Transverse colon (tissue), 4 donors: Measurements from ENCODE around the gene ZACN. TPM values are rescaled to one million over a fixed set of nuclear protein-coding genes. Genes with fewer than 3 reads are reported as not detected.

Experiments
- DNase-seq: peaks from one replicate; pipeline ENCODE4 v3.0.0-alpha.2; 2019
- H3K27ac ChIP-seq, 4 donors: fragments of 200-600 bp; sonication (generic); 2 replicates each; pipeline ENCODE4 v1.5.1; 2016 to 2018; ENCODE audit warnings: inconsistent platforms in 4 of 4
- H3K27me3 ChIP-seq: fragments of 200-600 bp; sonication (generic); 2 replicates; pipeline ENCODE4 v1.5.1; 2017; ENCODE audit warnings: inconsistent platforms
- H3K36me3 ChIP-seq, 4 donors: fragments of 200-600 bp; sonication (generic); 2 replicates each; pipeline ENCODE4 v1.5.1; 2017 to 2019; ENCODE audit warnings: inconsistent platforms in 4 of 4
- H3K4me1 ChIP-seq, 4 donors: fragments of 200-600 bp; sonication (generic); 2 replicates each; pipeline ENCODE4 v1.5.1; 2017 to 2020; ENCODE audit warnings: inconsistent platforms in 4 of 4
- H3K4me3 ChIP-seq, 4 donors: fragments of 200-600 bp; sonication (generic); 1 replicate in 1 of 4; 2 replicates in 3 of 4; pipeline versions ENCODE4 v1.5.1 to v1.6.1; 2017 to 2019; ENCODE audit warnings: inconsistent platforms in 4 of 4
- H3K9me3 ChIP-seq, 2 donors: fragments of 200-600 bp; sonication (generic); 2 replicates each; pipeline ENCODE4 v1.5.1; 2017 to 2019; ENCODE audit warnings: inconsistent platforms in 2 of 2
- CTCF ChIP-seq, 5 experiments: fragments of 200-600 bp in 3 of 5; fragments of 450-650 bp in 2 of 5; sonication (generic) in 3 of 5; IDR thresholded peaks; 1 replicate in 2 of 5; 2 replicates in 3 of 5; pipeline ENCODE4 v1.5.1; 2016 to 2017; ENCODE audit warnings: antibody characterized with exemption in 5 of 5, inconsistent platforms in 3 of 5, mild to moderate bottlenecking in 2 of 5, moderate library complexity in 1 of 5
- EP300 ChIP-seq: sonication (generic); formaldehyde crosslinking; IDR thresholded peaks from one replicate; pipeline ENCODE4 v1.6.1; 2017; ENCODE audit warnings: antibody characterized with exemption, low read depth
- POLR2A ChIP-seq: fragments of 450-650 bp; IDR thresholded peaks from one replicate; pipeline ENCODE4 v1.6.1; 2016; ENCODE audit warnings: antibody characterized with exemption, mild to moderate bottlenecking, moderate library complexity
- POLR2AphosphoS5 ChIP-seq, 3 donors: sonication (generic); formaldehyde crosslinking; IDR thresholded peaks; one replicate each; pipeline ENCODE4 v1.6.1; 2016; ENCODE audit warnings: antibody characterized with exemption in 3 of 3
- WGBS, 2 donors: methylation state at CpG; one replicate each; pipeline ENCODE4 v1.1.5; 2018; ENCODE audit warnings: low coverage in 1 of 2; 5-methylcytosine and 5-hydroxymethylcytosine counted together
- in situ Hi-C, 4 donors: fragments of 200-750 bp; cut with MboI; loops; one replicate each; pipeline versions ENCODE4 v1.15.0 to v1.15.1; 2017; ENCODE audit warnings: low sequenced_read_pairs in 3 of 4, low pct_ligation_motif_present in 1 of 4, low pct_unique_long_range_greater_than_20kb in 1 of 4
- intact Hi-C: fragments of 100-400 bp; cut with DNase I; formaldehyde crosslinking; loops from one replicate; pipeline ENCODE4 v1.15.1; 2023; ENCODE audit warnings: low total_unique reads
- total RNA-seq, 4 donors: library from RNA; depleted of rRNA; stranded (reverse); fragments of >200 nt; gene quantifications; one replicate each; pipeline ENCODE4 v1.1.0, GENCODE V29; 2016

Gene ZACN
- total RNA-seq, 4 donors from 2014 or later = 0.40 TPM; not detected in 3

- Histone ChIP-seq H3K9me3 (no peaks in the 10 kb centered on the region), H3K4me1 (peaks cover 0 to 34% (median 12%) of the 10 kb centered on the region in 4 donors), H3K36me3 (peaks cover 0 to 48% (median 22%) of the 10 kb centered on the region in 4 donors), H3K27ac (peak overlapping the region; percentile 45 to 57 (median 54)), H3K4me3 (no peak overlapping the region), H3K27me3 (no peaks in the 10 kb centered on the region)
- intact Hi-C loops (no loop called here), in situ Hi-C loops (no loop called here)
- WGBS, 2 donors = 72 to 86% methylated on average over 10 to 11 of the region's 11 CpGs
- TF ChIP-seq POLR2A = no peak
- no peak for TF ChIP-seq CTCF (IDR thresholded peaks at IDR 0.05)
- no peak for TF ChIP-seq POLR2AphosphoS5 (IDR thresholded peaks at IDR 0.05)
- TF ChIP-seq EP300 = no peak
- no peak for DNase-seq
These were observed 28.2 kb upstream of the ZACN start for GRCh38 chr17:76050538-76051467.

GRCh38 chr17:76051561-76051960 is 27.4 kb upstream of the ZACN start:
- DNase-seq = no peak
- H3K27me3 ChIP-seq = no peaks in the 10 kb centered on the region
- no peaks in the 10 kb centered on the region for H3K9me3 ChIP-seq
- H3K4me3 ChIP-seq = no peak overlapping the region
- intact Hi-C loops (no loop called here), in situ Hi-C loops (no loop called here)
- H3K36me3 ChIP-seq = peaks cover 0 to 46% (median 22%) of the 10 kb centered on the region in 4 donors
- H3K4me1 ChIP-seq = peaks cover 0 to 34% (median 12%) of the 10 kb centered on the region in 4 donors
- no peak for TF ChIP-seq EP300
- no peak for TF ChIP-seq POLR2A
- TF ChIP-seq POLR2AphosphoS5 (IDR thresholded peaks at IDR 0.05) = no peak
- TF ChIP-seq CTCF (IDR thresholded peaks at IDR 0.05) = no peak
- 59 to 70% methylated on average over 5 to 6 of the region's 6 CpGs for WGBS, 2 donors
- H3K27ac ChIP-seq = peak overlapping the region; percentile 45 to 57 (median 54)

- intact Hi-C loops = no loop called here
- H3K36me3 ChIP-seq = peaks cover 0 to 48% (median 22%) of the 10 kb centered on the region in 4 donors
- DNase-seq = no peak
- peak overlapping the region; percentile 13 to 33 (median 28) for H3K27ac ChIP-seq
- no peak for TF ChIP-seq POLR2A
- no peak overlapping the region for H3K4me3 ChIP-seq
- 81 to 90% methylated on average over 16 to 17 of the region's 17 CpGs for WGBS, 2 donors
- peaks cover 0 to 34% (median 12%) of the 10 kb centered on the region in 4 donors for H3K4me1 ChIP-seq
- H3K27me3 ChIP-seq = no peaks in the 10 kb centered on the region
- no peaks in the 10 kb centered on the region for H3K9me3 ChIP-seq
- in situ Hi-C loops = no loop called here
These were observed 25.5 kb upstream of the ZACN start for GRCh38 chr17:76053246-76054111.

- H3K27ac ChIP-seq = peak overlapping the region in 3 of 4 donors; percentile 24 to 33 (median 33)
- no peak for DNase-seq
- no peaks in the 10 kb centered on the region for H3K9me3 ChIP-seq
- TF ChIP-seq EP300 = no peak
- TF ChIP-seq POLR2A = no peak
- TF ChIP-seq CTCF (IDR thresholded peaks at IDR 0.05) = no peak
- TF ChIP-seq POLR2AphosphoS5 (IDR thresholded peaks at IDR 0.05) = no peak
- in situ Hi-C loops = no loop called here
- H3K36me3 ChIP-seq = peaks cover 0 to 49% (median 24%) of the 10 kb centered on the region in 4 donors
- H3K4me3 ChIP-seq = no peak overlapping the region
- intact Hi-C loops = no loop called here
- H3K4me1 ChIP-seq = peaks cover 0 to 34% (median 12%) of the 10 kb centered on the region in 4 donors
- WGBS, 2 donors = 88 to 100% methylated on average over 2 to 4 of the region's 4 CpGs
- no peaks in the 10 kb centered on the region for H3K27me3 ChIP-seq
These were observed 24.9 kb upstream of the ZACN start for GRCh38 chr17:76054112-76054476.
